GM19351 (cell line): ENCODE data around the gene C9orf85.
"Not testable (repeated sequence)": the region's sequence is repeated elsewhere in the genome, so short reads cannot be mapped to it uniquely, and the experiment has no call there.

Experiments used
- ATAC-seq: cut with Tn5 transposase; IDR thresholded peaks from one replicate; pipeline ENCODE4 v1.9.1; 2021; ENCODE audit warnings: mild to moderate bottlenecking, moderate library complexity; ENCODE audit not compliant: unreplicated experiment

Gene C9orf85

DNA sequence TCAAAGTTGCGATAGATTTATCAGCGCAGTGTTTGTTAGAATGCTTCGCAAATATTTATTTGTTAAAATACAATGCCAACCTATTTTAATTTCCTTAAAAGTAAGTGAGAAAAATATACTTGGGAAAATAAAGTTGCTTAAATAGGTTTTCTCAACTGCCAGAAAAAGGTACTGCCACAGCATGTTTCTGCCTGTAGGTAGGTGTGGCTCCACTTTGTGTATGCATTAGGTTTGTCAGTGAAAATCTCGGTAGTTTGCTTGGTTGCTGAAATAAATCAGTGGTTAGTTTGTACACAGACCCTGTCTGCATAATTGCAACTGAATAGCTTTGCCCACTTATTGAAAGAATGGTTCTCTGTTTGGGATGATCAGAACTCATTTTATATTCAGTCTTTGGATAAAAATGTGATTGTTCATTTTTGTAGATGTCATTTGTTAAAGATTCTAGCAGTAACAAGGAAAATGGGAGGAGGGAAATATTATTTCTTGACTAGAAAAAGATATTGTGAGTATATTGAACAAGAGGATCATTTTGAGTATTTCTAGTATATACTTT is 25.7 kb downstream of the C9orf85 start:
- ATAC-seq: no peak

DNA sequence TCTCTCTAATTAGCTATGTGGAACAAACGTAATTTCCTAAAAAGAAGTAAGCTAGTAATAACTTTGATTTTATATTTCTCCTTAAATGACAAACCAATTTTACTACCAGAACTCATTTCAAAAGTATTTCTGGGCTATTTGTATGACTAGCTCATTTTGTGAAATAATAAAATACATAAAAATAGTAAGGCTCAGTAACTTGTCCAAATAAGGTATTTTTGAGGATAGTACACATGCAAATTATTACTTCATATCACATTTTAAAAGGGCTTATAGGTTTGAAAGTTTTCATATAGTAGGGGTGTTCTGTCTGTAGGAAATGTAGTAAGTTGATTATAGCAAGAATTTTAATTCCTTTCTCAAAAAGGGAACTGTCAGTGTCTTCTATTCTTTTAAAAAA is 26.5 kb downstream of the C9orf85 start:
- no peak for ATAC-seq

DNA sequence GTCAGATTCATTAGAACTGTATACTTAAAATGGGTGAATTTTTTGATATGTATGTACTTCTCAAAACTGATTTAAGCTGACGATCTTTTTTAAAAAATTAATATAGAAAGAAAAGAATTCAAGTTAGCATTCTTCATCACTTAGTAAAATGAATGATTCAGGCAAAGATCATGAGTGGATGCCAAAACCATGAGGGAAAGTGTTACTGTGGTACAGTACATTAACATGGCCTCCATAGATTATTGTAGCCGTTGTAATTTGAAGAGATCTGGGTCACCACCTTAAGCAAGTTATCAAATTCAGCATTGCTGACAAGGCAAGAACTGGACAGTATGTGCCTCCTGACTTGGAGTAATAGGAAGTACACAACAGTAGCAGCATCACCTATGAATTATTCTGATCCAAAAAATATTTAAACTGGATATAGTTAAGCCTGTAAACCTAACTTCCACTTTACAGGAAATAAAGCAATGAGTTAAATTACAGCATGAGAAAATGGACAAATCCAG is 29.7 kb downstream of the C9orf85 start:
- ATAC-seq: no peak

DNA sequence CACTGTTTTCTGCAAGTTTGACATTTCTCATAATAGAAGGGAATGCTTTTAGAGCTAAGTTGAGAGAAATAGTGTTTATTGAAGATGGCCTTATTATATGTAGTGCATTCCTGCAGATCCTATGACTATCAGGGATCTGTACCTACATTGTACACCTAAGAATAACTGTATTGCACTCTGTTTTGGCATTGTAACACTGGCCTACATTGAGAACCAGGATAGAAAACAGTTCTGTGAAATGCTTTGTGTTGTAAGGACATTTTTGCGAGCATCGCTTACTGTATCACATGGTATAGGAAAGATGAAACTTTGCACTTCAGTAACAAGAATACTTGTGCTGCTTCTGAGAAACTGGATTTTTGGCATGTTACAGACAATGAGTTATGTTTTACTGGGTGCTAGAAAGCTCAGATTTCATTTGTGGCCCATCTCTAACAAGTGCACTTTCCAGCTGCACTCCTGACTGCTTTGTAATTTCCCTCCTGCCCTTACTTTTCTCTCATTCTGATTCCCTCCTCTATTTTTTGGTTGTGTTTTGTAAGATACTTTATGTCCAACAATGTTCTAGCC is 30.6 kb downstream of the C9orf85 start:
- no peak for ATAC-seq

DNA sequence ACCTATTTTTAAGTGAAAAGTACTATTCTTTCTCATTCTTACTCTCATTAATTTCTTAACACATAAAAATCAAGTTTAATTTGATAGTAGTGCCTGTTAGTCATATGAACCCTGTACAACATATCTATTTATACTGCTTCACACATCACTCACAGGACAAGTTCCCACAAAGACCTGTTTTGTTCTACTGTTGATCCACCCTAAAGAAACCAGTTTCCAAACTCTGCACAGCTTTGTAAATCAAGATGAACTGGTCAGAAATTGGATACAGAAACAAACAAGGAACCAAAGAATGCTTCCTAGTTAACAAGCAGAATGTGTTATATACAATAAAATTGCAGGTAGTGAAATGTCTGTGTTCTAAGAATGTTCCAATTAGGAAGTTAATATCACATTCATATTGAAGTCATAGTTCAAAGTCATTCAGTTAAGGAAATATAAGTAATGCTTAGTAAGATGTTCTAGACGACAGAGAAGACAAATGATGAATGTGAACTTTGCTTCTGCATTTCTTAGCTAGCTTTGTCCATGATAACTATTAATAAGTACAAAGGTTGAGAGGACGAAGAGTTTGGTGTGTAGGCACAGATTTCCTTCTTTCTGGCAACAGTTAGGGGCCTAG is 33.4 kb downstream of the C9orf85 start:
- ATAC-seq: no peak

DNA sequence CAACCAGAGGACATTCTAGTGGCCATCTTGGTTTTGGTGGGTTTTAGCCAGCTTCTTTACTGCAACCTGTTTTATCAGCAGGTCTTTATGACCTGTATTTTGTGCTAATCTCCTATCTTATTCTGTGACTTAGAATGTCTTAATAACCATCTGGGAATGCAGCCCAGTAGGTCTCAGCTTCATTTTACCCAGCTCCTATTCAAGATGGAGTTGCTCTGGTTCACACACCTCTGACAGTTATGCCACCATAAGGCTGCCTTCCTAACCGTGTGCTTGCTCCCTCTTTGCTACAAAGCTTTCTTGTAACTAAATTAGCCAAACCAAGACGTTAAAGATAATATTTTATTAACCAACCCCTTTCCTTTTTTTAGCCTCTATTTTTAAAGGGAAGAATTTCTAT is 43.2 kb downstream of the C9orf85 start:
- ATAC-seq: not testable (repeated sequence)

DNA sequence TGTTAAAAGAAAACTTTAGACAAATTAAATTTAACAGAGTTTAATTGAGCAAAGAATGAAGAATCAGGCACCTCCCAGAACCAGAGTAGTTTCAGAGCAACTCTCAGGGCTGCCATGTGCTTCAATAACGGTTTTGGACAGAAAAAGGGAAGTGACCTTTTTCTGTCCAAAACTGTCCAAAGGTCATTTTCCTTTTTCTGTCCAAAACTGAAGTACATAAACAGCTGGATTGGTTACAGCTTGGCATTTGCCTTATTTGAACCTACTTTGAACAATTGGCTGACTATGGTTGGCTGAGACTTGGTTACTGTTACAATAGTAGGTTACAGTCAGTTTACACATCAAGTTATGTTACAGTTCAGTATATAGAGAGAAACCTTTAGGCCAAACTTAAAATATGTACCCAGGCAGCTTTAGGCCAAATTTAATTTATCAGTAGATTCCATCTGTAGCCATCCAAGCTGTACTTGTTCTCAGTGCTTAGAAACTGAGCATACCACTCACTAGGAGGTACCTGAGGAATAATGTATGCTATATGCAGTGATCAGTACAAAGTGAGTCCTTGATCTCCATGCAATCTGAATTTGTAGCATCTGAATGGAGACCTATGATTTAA is 44.0 kb downstream of the C9orf85 start:
- peak; percentile 79 for ATAC-seq

DNA sequence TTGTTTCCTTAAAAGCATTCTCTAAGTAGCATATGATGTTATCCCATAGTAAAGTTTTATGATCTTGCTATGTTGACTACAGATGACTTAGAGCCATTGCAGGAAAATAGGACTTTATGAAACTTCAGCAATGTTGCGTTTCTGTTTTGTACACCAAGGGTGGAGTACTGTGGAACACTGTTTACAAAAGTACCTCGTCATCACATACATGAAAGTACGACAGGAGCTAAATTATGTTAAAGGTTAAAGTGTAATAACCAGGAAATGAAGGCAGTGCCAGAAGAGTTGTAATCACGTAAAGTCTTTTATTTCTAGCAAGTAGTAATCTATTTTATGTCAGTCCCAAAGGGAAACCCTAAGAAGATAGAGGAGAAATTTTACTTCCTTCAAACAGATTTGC is 50.9 kb downstream of the C9orf85 start:
- ATAC-seq: no peak

DNA sequence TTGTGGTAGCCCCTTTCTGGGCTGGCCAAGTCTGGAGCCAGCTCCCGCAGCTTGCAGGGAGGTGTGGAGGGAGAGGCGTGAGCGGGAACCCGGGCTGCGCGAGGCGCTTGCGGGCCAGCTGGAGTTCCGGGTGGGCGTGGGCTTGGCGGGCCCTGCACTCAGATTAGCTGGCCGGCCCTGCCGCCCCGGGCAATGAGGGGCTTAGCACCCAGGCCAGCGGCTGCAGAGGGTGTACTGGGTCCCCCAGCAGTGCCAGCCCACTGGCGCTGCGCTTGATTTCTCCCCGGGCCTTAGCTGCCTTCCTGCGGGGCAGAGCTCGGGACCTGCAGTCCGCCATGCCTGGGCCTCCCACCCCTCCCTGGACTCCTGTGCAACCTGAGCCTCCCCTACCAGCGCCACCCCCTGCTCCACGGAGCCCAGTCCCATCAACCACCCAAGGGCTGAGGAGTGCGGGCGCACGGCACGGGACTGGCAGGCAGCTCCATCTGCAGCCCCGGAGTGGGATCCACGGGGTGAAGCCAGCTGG is 52.1 kb downstream of the C9orf85 start:
- not testable (repeated sequence) for ATAC-seq

DNA sequence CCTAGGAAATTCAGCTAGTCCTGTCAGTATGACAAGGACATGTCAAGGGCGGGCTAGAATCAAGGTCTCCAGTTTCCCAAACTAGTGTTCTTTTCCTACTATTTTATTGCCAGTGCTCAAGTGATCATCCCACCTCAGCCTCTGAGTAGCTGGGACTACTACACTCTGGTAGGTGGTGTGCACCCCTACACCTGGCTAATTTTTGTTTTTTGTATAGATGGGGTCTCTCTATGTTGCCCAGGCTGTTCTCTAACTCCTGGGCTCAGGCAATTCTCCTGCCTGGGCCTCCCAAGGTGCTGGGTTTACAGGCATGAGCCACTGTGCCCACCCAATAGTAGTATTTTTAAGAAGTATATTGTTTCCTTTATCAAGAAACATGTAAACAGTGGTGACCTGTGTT is 54.0 kb downstream of the C9orf85 start:
- ATAC-seq: no peak

DNA sequence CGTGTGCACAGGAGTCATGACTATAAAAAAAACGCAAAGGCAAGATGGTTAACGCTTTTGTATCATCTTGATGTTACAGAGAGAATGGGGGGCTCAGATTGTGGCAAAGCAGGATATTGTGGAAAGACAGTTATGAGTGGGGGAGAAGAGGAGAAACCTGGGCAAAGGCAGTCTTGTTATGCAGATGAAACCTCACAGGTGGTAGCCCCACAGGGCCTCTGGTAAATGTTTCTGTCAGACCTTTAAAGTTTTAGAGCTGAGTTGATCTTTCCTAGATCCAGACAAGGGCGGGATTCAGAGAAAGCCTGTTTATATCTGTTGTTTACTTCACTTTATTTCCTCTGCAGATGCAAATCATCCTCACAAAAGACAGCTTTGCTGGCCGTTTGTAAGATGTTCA is 55.2 kb downstream of the C9orf85 start:
- ATAC-seq: no peak

DNA sequence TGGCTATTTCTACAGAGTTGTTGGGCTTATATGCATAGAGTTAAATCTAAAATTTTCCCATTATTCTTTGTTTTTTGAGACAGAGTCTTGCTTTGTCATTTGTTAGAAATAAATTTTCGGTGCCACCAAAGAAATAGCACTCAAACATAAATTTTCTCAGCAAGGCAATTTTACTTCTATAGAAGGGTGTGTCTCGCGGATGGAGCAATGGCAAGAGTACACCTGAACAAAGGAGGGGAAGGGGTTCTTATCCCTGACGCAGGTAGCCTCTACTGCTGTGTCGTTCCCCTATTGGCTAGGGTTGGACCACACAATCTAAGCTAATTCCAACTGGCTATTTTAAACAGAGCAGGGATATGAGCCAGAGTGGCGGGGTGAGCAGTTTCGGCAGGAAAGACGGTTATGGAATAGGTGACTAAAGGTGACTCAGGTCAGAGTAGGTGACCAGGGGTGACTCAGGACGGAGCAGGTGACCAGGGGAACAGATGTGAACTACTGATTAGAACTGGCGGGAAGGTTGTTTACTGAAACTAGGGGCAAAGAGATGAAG is 57.2 kb downstream of the C9orf85 start:
- no peak for ATAC-seq

DNA sequence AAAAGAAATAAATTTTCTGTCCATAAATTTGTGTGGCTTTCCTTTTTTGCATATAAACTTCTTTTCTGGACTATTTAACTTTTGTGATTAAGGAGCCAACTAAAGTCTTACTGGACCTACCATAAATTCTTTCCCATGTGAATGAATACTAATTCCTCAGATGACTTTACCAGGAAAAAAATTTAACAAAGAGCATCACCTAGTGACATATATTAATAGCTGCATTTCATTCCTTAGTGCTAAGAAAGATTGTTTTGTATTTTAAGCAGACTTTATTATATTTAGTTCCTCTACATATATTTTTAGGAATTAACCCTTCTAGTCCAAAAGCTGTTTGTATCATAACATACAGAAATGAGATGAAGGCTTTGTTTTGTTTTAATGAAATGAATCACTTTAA is 64.4 kb downstream of the C9orf85 start:
- ATAC-seq: no peak

DNA sequence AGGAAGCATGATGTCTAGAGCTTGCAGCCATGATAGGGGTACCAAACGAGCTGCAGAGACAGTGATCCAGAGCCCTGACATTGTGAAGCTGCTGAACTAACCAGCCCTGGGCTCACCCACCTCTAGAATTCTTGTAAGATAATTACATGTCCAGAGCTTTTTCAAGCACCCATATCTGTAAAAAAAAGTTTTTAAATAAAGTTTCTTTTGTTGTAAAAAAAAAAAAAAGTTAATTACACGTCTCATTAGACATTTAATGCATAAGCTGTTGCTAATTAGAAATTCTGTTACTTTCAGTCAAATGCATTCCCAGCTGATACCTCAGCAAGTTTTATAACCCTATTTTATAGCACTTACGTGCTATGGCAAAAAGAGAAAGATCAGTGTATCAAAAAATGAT is 65.6 kb downstream of the C9orf85 start:
- no peak for ATAC-seq

DNA sequence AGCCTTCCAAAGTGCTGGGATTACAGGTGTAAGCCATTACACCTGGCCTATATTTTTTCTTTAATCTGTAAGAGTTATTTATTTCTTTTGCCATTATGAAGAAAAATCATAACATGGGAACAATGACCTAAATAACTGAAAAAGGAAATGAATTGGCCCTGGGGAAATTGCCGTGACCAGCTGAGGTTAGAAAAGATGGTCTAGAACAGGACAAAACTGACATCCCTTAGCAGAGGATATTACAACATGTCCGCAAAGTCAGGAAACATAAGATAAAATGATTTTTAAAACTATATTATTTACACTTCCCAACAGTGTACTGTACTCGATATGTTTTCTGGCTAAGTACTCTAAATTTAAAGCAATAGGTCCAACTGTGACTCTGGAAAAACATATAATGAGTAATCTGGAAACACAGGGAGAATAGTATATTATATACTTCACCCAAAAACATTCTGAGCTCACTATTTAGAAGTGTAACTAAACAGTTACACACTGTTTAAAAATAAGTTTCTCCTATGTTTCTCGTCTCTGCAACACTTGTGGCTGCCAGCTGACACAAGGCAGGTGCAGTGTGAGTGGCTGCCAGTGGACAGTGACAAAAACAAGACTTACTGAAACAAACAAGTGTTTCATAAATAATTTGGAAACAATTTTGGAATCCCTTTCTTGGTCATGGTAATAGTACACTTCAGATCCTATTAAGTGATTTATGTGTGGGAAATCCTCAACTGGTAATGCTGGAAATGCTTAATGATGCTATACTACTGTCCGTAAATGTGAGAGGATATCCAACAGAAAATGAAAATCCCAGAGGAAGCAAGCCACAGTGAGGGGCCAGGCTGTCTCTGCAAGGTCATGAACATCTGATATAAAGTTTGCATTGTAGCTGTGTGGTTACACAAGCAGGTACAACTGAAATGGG is 69.1 kb downstream of the C9orf85 start:
- no peak for ATAC-seq

DNA sequence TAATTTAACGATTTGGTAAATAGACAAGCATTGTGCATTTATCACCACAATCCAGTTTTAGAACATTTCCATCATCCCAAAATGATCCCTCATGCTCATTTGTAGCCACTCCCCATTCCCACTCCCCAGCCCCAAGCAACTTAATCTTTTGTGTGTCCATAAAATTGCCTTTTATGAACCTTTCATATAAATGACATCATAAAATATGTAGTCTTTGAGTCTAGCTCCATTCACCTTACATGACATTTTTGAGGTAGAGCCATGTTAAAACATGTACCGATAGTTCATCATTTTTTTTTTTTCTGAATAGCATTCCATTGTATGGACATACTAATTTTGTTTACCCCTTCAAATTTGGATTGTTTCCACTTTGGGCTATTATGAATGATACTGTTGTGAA is 70.5 kb downstream of the C9orf85 start:
- ATAC-seq: no peak

DNA sequence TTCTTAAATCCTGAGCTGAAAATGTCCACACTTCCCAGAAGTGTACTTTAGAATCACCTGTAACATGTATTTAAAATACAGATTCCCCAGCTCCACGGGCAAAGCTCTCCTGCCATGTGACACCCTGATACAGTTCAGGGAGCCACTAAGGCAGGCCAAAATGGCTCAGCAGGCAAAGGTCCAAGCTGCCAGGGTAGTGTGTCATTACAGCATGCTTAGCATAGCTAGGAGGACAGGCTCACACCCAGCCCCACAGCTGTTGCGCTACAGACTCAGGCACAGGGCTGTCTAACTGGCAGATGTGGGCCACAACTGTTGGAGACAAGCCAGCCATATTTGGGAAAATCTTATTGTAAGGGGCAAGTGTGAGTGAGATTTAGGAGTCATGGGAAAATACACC is 73.0 kb downstream of the C9orf85 start:
- ATAC-seq: no peak

DNA sequence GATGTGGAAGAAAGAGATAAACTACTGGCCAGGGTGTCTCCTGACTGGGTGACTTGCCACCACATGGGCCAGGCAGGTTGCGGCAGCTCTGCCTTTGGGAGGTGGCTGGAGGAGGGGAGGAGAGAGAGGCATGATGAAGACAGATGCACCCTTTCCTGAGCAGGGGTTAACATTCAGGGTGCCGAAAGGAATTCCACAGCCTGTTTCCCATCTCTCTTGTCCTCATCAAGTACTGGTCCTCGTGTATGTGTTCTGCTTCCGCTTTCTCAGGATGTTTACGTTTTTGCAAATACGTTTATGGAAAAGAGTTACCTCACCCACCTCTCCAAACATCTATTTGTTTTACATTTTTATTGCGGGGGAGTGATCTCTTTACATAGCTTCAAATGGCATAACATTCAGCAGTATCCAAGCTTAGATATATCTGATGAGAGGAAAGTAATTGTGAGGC is 73.4 kb downstream of the C9orf85 start:
- ATAC-seq: no peak

DNA sequence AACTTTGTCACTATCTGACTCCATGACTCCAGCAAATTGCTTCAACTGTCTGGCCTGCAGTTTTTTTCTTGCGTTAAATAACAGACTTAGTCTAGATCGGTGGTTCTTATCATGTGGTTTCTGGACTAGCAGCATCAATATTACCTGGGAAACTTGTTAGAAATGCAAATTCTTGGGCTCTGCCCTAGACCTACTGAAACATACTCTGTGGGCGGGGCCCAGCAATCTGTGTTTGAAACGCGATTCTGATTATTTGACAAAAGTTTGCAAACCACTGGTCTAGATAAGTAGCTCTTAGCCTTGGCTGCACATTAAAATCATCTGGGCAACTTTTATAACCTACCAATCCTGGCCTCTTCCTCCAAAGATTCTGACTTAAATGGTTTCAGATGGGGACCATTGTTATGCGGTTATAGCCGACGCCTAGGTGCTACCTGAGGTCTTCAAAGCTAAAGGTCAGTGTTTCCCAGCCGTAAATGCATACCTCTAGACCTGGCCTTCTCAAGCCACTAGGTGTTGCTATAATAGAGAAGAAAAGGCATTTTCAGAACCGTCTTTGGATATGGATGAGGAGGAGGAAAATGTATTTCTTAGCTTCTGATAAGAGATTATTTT is 74.0 kb downstream of the C9orf85 start:
- no peak for ATAC-seq

DNA sequence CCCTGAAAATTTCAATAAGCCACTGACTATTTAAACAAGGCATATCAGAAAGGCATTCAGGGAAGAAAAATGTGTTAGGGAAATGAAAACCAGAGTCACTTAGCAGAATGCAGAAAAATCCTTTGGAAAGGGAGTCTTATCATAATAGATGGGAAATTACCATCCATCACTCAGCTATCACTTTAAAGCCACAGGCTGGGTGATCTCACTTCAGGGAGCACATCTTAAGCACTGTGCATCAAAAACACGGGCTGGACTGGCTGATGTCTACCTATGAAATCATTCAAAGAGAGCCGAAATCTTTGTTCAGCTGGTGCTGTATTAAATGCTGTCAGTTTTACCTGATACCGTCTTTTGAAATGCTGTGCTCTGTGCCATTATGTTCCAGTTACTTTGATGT is 75.5 kb downstream of the C9orf85 start:
- ATAC-seq: no peak
